Lower leg skin (tissue), 4 donors: ENCODE results near the gene KLHL34. TPM values are rescaled to one million over a fixed set of nuclear protein-coding genes. Genes with fewer than 3 reads are reported as not detected.

Source experiments
- DNase-seq, 2 donors: peaks; one replicate each; pipeline ENCODE4 v3.0.0-alpha.2; 2019; ENCODE audit warnings: low spot score in 2 of 2
- H3K4me3 ChIP-seq: fragments of 200-600 bp; sonication (generic); 2 replicates; pipeline ENCODE4 v1.5.1; 2017; ENCODE audit warnings: mild to moderate bottlenecking, low read depth; ENCODE audit not compliant: poor library complexity, severe bottlenecking
- POLR2A ChIP-seq, 2 donors: fragments of 450-650 bp; IDR thresholded peaks; one replicate each; pipeline ENCODE4 v1.6.1; 2016 to 2017; ENCODE audit warnings: antibody characterized with exemption in 2 of 2, mild to moderate bottlenecking in 1 of 2, moderate library complexity in 1 of 2
- WGBS, 2 donors: methylation state at CpG; one replicate each; pipeline ENCODE4 v1.1.5; 2018; 5-methylcytosine and 5-hydroxymethylcytosine counted together
- intact Hi-C: fragments of 100-400 bp; cut with DNase I; formaldehyde crosslinking; loops from one replicate; pipeline ENCODE4 v1.15.0; 2023; ENCODE audit warnings: low total_unique reads
- total RNA-seq, 4 donors: library from RNA; depleted of rRNA; stranded (reverse); fragments of >200 nt; gene quantifications; one replicate each; pipeline ENCODE4 v1.1.0, GENCODE V29; 2016
- TF ChIP-seq, protein P1 (sequence below), 3 donors: fragments of 450-650 bp; IDR thresholded peaks; one replicate each; pipeline ENCODE4 v1.5.1; 2016; ENCODE audit warnings: antibody characterized with exemption in 3 of 3, mild to moderate bottlenecking in 3 of 3, moderate library complexity in 2 of 3

Gene KLHL34
- total RNA-seq, 4 donors from 2014 or later, result 0.23 to 0.59 (median 0.37) TPM

DNA sequence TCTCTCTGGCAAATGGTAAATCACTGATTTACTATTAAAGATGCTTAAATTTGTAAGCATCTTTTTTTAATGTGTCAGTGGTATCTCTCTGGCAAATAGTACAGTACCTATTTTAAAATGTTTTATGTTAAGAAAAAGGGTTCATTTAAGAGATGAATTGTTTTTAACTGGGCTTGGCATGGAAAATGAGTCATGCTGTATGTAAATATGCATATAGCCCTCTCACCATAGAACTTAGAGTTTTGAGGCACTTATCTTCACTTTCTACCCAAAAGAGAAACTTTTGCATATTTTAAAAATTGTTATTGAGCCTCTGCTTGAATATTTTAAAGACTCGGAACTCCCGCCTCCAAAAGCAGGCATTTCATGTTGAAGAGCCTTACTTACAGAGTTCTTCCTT, 37.9 kb downstream of the KLHL34 start:
- no peak for DNase-seq
- no peak overlapping the region for H3K4me3 ChIP-seq
- TF ChIP-seq, protein P1, sequence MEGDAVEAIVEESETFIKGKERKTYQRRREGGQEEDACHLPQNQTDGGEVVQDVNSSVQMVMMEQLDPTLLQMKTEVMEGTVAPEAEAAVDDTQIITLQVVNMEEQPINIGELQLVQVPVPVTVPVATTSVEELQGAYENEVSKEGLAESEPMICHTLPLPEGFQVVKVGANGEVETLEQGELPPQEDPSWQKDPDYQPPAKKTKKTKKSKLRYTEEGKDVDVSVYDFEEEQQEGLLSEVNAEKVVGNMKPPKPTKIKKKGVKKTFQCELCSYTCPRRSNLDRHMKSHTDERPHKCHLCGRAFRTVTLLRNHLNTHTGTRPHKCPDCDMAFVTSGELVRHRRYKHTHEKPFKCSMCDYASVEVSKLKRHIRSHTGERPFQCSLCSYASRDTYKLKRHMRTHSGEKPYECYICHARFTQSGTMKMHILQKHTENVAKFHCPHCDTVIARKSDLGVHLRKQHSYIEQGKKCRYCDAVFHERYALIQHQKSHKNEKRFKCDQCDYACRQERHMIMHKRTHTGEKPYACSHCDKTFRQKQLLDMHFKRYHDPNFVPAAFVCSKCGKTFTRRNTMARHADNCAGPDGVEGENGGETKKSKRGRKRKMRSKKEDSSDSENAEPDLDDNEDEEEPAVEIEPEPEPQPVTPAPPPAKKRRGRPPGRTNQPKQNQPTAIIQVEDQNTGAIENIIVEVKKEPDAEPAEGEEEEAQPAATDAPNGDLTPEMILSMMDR (IDR thresholded peaks at IDR 0.05), result no peak
- TF ChIP-seq POLR2A (IDR thresholded peaks at IDR 0.05), result no peak
- 79 to 97% methylated on average over 2 of the region's 2 CpGs for WGBS, 2 donors
- intact Hi-C loops, result no loop called here

- intact Hi-C loops, result no loop called here
- 34 to 57% methylated on average over 1 of the region's 1 CpG for WGBS, 2 donors
- TF ChIP-seq, protein P1 (IDR thresholded peaks at IDR 0.05), result no peak
- no peak for TF ChIP-seq POLR2A (IDR thresholded peaks at IDR 0.05)
Measured at GRCh38 chrX:21616386-21616785, 41.7 kb downstream of the KLHL34 start.

DNA sequence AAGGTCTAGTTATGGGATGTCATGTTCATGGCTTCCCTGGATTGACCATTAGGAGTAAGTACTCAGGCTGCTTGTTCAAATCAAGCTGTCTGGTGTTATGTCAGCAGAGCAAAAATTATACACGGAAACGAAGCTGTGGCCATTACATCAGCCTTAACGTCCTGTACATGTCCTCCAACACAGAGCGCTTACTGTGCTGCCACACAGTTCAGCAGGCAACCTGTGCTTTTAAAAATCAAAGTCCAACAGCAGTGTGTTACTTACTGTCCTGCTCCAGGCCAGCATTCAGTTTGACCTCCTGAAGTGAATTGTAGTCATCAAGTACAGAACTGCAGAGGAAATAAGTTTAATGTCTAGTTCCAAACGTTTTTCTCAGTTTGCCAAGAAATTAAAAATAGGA, 46.0 kb downstream of the KLHL34 start:
- TF ChIP-seq, protein P1 (IDR thresholded peaks at IDR 0.05), result no peak
- TF ChIP-seq POLR2A (IDR thresholded peaks at IDR 0.05), result no peak
- intact Hi-C loops, result no loop called here
- WGBS, 2 donors, result 57 to 74% methylated on average over 5 of the region's 5 CpGs
- DNase-seq, result no peak
- H3K4me3 ChIP-seq, result no peak overlapping the region

More at GRCh38 chrX:21616386-21616785, 41.7 kb downstream of the KLHL34 start:
- no peak overlapping the region for H3K4me3 ChIP-seq
- no peak for DNase-seq

- TF ChIP-seq POLR2A (IDR thresholded peaks at IDR 0.05), result no peak
- TF ChIP-seq, protein P1 (IDR thresholded peaks at IDR 0.05), result no peak
- no peak overlapping the region for H3K4me3 ChIP-seq
- intact Hi-C loops, result no loop called here
- WGBS, 2 donors, result 90 to 95% methylated on average over 1 of the region's 1 CpG
- no peak for DNase-seq
Measured at GRCh38 chrX:21610168-21610567, 48.0 kb downstream of the KLHL34 start.

GRCh38 chrX:21606002-21606401, 52.1 kb downstream of the KLHL34 start:
- no peak for DNase-seq
- H3K4me3 ChIP-seq, result no peak overlapping the region
- intact Hi-C loops, result no loop called here
- TF ChIP-seq POLR2A (IDR thresholded peaks at IDR 0.05), result no peak
- TF ChIP-seq, protein P1 (IDR thresholded peaks at IDR 0.05), result no peak

Other genes starting within 250 kb of the KLHL34 start
- gene SMPX, start 99.8 kb upstream of the KLHL34 start, total RNA-seq, result not detected
- gene MBTPS2, start 181.3 kb upstream of the KLHL34 start, total RNA-seq, result 1 to 10 TPM; 4.8 to 7.0 (median 5.9) TPM
- 1 to 10 TPM in 3 of 4 donors, under 1 TPM in 1; 0.42 to 2.6 (median 1.7) TPM for gene YY2, start 197.7 kb upstream of the KLHL34 start, total RNA-seq